ENCODE measurements around the gene MOB2.

Gene MOB2

GRCh38 chr11:1502954-1503707 lies 16.6 kb upstream of the MOB2 start:
- DNase-seq: no peak

GRCh38 chr11:1502168-1502953 lies 15.8 kb upstream of the MOB2 start:
- no peak for DNase-seq

DNA sequence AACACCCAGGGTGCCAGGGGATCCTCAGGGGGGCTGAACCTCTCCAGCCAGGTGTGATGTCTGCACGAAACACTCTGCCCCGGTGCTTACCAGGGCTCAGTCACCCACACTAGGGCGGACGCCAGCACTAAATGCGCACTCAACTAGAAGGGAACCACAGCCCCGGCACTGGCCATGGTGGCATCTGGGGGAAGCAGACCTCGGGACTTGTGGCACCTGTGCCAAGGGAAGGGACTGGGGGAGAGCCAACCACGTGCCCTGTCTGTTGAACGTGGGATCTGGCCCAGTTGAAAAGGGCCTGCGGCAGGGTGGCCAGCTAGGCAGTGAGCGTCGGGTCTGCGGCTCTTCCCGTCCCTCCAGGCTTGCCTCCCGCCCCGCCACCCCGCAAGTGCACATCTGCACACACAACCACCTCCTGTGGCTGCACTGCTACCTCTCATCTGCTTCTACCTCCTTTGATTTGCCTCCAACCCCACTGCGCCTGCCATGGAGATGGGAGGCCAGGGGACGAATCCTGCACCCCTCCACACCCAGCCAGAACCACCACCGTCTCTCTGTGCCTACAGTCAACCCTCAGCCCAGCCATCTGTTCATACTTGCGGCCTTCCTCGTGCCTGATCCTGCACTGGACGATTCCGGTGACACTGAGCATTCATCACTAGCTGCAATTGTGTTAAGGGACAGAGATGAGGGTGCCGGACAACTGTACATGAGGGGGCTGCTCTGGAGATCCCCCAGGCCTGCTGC lies 15.0 kb upstream of the MOB2 start:
- DNase-seq: no peak

DNA sequence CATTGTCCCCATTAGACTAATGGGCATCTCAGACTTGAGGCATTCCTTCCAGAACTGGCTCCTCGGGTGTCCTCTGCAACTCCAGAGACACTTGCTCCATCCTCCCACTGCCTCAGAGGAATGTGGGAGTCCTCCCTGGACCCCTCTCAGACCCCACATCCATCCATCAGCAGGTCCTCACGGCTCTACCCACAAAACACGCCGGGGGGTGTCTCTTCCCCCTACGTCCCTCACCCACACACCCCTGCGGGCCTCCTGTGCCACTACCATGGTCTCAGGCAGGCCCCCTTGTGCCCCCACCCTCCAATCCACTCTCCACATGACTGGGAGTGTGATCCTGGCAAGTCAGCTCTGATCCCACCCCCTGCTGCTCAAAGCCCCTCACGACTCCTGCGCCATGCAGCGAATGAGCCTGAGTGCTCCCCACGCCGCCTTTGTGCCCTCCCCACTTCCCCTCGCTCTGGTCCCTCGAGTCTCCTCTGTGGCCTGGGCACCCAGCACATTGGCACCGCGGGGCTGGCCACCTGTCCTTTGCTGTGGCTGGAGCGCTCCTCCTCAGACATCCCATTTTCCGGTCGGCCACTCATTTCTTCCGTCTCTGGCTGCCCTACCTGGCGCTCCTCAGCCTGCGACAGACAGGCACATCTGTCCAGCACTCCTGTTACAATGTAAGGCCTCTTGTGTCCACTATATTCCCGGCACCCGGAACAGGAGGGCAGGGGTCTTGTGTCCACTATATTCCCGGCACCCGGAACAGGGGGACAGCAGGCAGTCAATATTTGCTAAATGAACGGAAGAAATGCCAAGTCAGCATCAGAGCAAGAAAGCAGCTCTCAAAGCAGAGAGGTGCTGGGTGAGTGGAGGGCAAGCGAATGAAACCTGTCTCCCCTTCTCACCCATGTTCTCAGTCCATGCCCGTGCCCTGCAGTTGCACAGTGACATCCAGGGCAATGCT lies 14.2 kb upstream of the MOB2 start:
- DNase-seq: no peak

DNA sequence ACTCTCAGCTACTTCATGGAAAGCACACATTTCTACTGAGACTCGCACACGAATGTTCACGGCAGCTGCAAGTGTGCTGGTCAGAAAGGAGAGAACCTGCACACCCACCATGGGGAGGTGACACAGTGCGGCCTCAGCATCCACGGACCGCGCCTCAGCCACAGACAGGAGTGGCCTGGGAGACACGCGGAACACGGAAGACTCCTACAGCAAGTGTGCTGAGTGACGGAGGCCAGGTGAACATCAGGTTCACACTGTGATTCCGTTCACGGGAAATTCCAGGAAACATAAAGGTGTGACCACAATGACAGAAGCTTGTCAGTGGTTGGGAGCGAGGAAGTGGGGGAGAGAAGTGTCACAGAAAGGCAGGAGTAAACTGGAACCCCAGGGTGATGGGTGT lies 13.3 kb upstream of the MOB2 start:
- no peak for DNase-seq

DNA sequence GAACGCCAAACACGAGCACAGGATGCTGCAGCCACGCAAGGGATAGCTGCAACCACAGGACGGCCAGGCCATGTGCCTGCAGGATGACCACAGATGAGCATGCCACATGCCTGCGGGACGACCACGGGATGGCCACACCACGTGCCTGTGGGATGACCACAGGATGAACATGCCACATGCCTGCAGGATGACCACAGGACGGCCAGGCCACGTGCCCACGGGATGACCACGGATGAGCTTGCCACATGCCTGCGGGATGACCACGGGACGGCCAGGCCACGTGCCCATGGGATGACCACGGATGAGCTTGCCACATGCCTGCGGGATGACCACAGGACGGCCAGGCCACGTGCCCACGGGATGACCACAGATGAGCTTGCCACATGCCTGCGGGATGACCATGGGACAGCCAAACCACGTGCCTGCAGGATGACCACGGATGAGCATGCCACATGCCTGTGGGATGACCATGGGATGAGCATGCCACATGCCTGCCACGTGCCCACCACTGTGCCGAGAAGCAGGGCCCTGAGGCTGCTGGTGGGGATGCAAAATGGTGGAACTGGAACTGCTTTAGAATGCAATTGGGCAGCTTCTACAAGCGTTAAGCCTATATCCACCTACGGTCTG lies 12.8 kb upstream of the MOB2 start:
- no peak for DNase-seq

DNA sequence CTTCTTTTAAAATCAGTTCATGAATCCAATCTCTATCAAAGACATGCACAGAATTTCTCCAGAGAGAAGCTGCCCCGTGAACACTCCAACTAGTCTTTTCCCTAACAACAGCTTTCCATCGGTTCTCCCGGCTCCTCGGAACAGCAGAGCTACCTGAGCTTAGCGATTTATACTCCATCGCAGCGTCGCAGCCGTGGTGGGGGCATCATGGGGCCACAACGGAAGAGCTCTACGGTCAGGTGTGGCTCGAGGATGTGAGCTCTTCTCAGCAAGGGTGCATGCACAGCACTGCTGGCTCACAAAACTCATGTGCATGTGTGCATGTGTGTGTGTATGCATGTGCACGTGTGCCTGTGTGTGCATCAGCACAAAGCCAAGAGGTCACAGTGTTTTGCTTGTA lies 11.7 kb upstream of the MOB2 start:
- DNase-seq: no peak

DNA sequence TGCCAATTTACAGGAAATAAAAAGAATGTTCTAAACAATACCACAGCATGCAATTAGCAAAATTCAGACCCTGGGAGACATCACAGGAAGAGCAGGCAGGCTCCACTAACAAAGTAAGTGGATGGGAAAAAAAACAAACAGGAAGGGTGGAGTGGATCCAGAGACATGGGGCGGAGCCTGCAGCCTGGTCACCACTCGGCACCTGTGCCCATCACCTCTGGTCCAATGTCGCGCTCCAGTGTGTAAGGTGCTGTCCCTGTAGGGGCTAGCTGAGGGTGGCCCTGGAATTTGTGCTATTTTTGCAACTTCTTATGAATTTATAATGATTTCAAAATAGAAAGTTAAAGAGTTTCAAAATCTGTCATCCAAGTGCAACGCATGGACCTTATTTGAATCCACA lies 11.0 kb upstream of the MOB2 start:
- DNase-seq: no peak

DNA sequence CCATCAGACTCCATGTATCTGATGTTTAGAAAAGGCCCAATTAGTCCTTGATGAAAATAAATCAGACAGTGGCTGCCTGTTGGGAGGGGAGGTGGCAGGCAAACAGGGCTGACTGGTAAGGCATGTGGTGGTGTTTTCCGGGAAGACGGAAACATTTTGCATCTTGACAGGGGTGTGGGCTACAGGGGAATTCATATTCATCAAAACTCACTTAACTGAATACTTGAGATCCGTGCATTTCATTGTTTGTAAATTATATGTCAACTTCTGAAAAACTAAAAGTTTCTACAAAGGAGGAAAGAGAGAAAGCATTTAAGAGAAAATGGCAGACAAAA lies 10.1 kb upstream of the MOB2 start:
- no peak for DNase-seq

DNA sequence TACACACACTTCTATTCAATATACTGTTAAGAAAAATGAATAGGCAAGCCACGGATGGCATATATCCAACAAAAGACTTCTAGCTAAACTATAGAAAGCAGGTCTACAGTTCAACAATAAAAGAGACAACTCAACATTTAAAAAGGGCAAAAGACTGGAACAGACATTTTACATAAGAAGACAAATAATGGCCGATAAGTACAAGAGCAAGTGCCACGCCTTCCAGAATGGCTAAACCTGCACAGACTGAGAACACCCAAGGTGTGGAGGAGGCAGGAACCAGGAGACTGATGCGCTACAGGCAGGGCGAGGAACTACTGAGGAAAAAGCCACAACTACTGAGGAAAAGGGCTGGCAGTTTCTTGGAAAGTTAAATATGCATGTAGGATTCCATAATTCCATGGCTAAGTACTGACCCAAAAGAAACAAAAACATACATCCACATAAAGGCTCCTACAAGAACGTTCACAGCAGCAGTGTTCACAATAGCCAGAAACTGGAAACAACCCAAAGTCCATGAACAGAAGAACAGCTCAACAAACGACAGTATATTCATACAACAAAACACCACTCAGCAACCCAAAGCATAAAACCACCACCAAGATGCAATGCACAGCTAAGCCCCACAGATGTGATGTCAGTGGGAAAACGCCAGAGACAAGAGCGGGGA lies 9.6 kb upstream of the MOB2 start:
- no peak for DNase-seq

- no peak for DNase-seq
Observed at GRCh38 chr11:1494650-1495049, 8.1 kb upstream of the MOB2 start.

DNA sequence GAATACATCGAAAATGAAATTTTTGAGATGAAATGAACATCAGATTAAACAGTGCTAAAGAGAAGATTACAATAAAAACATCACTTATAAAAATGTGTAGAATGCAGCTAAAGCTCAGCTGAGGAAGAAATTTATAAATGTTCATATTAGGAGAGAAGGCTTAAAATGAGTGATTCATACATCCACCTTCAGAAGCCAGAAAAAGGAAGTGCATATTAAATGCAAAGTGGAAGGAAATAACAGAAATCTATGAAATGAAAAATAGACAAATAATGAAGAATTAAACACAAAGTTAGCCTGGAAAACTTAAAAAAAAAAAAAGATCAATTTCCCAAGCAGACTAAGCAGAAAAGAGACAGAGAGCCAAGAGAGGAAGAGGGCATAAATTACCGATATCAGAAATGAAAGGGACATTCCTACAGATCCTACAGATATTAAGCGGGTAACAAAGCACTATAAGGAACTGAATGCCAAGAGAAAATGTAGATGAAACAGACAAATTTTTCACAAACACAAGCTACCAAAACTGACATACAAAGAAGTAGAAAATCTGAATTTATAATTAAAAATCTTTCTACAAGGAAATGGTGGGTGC lies 7.2 kb upstream of the MOB2 start:
- no peak for DNase-seq

DNA sequence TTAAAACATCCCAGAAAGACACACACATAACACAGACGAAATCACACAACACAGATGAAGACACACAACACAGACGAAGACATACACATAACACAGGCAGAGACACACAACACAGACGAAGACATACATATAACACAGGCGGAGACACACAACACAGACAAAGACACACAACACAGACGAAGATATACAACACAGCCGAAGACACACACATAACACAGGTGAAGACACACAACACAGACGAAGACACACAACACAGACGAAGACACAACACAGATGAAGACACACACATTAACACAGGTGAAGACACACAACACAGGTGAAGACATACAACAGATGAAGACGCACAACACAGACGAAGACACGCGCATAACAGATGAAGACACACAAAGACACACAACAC lies 4.8 kb upstream of the MOB2 start:
- DNase-seq: no peak

DNA sequence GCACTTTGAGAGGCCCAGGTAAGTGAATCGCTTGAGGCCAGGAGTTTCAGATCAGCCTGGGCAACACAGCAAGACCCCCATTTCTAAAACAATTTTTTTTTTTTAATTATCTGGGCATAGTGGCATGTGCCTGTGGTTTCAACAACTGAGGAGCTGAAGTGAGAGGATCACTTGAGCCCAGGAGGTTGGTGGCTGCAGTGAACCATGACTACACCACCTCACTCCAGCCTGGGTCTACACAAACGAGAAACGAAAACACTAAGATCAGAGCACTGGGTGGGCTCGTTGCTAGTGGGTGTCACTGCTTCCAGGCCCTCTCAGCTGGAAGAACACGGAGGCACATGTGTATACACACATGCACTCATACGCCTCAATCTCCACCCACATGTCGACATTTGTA lies 4.1 kb upstream of the MOB2 start:
- DNase-seq: no peak

DNA sequence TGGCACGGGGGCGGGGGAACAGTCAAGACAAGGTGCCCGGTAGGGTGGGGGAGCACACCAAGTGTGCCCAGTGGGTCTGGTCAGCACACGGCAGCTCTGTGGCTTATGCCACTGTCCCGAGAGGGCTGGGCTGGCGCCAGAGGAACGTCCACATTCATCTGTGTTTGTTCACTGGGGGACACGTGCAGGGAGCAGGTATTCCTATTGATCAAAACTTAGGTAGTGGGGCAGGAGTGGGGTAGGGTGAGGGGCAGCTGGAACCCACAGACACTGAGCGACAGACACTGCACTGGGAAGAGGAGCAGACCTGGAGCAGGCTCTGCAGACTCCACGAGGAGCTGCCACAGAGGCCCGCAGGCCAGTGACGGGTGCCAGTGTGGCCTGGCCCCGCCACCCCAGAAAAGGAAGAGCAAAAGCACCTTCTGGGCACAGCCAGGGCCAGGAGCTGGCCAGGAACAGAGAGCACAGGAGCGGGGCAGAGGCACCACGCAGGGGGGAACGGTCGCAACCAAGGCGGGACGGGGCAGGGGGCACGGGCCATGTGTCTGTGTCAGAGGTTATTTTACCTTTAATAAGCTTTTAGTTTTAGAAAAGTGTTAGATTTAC lies 2.1 kb upstream of the MOB2 start:
- no peak for DNase-seq

DNA sequence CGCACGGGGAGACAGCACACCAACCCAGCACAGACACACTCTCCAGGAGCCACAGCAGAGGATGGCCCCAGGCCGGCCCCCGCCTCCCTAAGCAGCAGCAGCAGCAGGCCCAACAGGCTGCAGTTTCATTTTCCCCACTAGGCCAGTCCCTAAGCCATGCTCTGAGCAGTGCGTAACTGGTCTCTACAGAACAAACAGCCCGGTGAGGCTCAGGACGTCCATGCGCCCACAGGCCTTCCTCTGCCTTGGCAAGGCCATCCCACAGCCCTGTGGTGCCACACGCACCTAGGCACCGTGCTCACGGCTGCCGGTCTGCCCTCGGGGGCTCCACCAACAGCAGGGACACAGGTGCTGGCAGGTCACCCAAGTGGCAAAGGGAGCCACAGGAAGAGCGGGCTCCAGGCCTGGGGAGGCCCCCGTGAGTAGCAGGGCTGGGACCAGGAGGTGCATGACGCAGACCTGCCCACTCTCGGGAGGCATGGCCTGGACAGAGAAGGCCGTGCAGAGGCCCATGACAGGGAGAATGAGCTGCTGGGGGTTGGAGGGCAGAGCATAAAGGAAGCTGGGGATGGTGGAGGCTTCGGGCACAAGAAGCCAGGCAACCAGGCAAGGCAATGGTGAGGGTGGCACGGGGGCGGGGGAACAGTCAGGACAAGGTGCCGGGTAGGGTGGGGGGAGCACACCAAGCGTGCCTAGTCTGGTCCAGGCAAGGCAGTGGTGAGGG lies 1.4 kb upstream of the MOB2 start:
- no peak for DNase-seq

GRCh38 chr11:1487091-1487850 lies 692 bp upstream of the MOB2 start:
- DNase-seq: no peak

DNA sequence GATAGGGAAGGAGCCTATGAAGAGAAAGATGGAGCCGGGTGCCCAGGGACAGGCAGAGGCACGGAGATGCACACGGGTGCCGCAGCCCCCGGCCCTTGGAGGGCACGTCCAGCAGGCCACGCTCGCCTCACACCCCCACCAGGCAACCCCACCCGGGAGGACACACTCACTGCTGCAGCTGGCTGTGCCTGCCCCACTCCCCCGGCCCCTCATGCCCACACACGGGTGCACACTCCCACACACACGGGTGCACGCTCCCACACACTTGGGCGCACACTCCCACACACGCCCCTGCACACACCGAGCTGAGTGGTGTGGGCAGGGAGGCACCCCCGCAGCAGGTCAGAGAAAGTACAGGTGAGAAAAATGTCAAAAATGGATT lies 1.1 kb downstream of the MOB2 start:
- DNase-seq: no peak

- no peak for DNase-seq
Observed at GRCh38 chr11:1484695-1485503, 1.7 kb downstream of the MOB2 start.

All from NCI-H1694 (cell line).